Mucosa of descending colon (tissue), 3 donors: ENCODE results near the gene SAPCD1. TPM values are rescaled to one million over a fixed set of nuclear protein-coding genes. Genes with fewer than 3 reads are reported as not detected.

Experiments used
- ATAC-seq: fragments of 200-7000 bp; cut with Tn5 transposase; one replicate; pipeline ENCODE4 v1.9.1; 2020; ENCODE audit warnings: mild to moderate bottlenecking, moderate library complexity
- DNase-seq, 3 donors: peaks; one replicate each; pipeline ENCODE4 v3.0.0-alpha.2; 2020
- H3K36me3 ChIP-seq: fragments of 200-600 bp; one replicate; pipeline ENCODE4 v1.8.0; 2021; ENCODE audit warnings: low read depth, mild to moderate bottlenecking
- H3K4me1 ChIP-seq: fragments of 200-600 bp; one replicate; pipeline ENCODE4 v1.8.0; 2021; ENCODE audit warnings: low read depth, mild to moderate bottlenecking
- H3K4me3 ChIP-seq: fragments of 200-600 bp; one replicate; pipeline ENCODE4 v1.8.0; 2021; ENCODE audit warnings: mild to moderate bottlenecking
- H3K9me3 ChIP-seq: fragments of 200-600 bp; one replicate; pipeline ENCODE4 v1.8.0; 2021; ENCODE audit warnings: mild to moderate bottlenecking
- CTCF ChIP-seq: fragments of 200-600 bp; IDR thresholded peaks from one replicate; pipeline ENCODE4 v1.8.0; 2022; ENCODE audit warnings: antibody characterized with exemption, mild to moderate bottlenecking
- intact Hi-C, 2 donors: fragments of 100-400 bp; cut with DNase I in 1 of 2; cut with micrococcal nuclease in 1 of 2; formaldehyde crosslinking; loops; one replicate each; pipeline versions ENCODE4 v1.11.0 to v1.11.1; 2022; cut with DNase I, micrococcal nuclease
- total RNA-seq, 3 donors: library from RNA; stranded (reverse); fragmentation: NEBNext Ultra II Directional in 2 of 3; extraction: Animal tissue kit (Norgen Biotek cat#: 25700) in 2 of 3; gene quantifications; one replicate each; pipeline versions ENCODE4 v1.2.1 to v1.2.4, GENCODE V29; 2021 to 2023
- donor health status: DM: no; HTN: no; CAD: no; lungs with moderate emphysema.
- donor health status: DM: no; HTN: no; CAD: no.
- donor health status: DM: no; HTN: yes; CAD: no.

Gene SAPCD1
- total RNA-seq, 3 donors from 2014 or later: 2.5 to 9.6 (median 4.3) TPM

- no peak for TF ChIP-seq CTCF
- peak; percentile 16 for ATAC-seq
Measured at GRCh38 chr6:31765910-31766794, 3.7 kb downstream of the SAPCD1 start.

GRCh38 chr6:31767096-31767645, 4.7 kb downstream of the SAPCD1 start:
- DNase-seq: no peak
- intact Hi-C loops: no loop called here

More at GRCh38 chr6:31765910-31766794, 3.7 kb downstream of the SAPCD1 start:
- Histone ChIP-seq H3K4me1 (peaks cover 6% of the 10 kb centered on the region), H3K4me3 (no peak overlapping the region), H3K9me3 (no peaks in the 10 kb centered on the region), H3K36me3 (no peaks in the 10 kb centered on the region)
- intact Hi-C loops: no loop called here
- no peak for DNase-seq

GRCh38 chr6:31768363-31769257, 6.2 kb downstream of the SAPCD1 start:
- Histone ChIP-seq H3K36me3 (no peaks in the 10 kb centered on the region), H3K4me1 (peaks cover 11% of the 10 kb centered on the region), H3K4me3 (no peak overlapping the region), H3K9me3 (no peaks in the 10 kb centered on the region)
- DNase-seq: no peak
- no peak for TF ChIP-seq CTCF
- ATAC-seq: no peak
- intact Hi-C loops: no loop called here

More at GRCh38 chr6:31767096-31767645, 4.7 kb downstream of the SAPCD1 start:
- TF ChIP-seq CTCF: no peak
- no peaks in the 10 kb centered on the region for H3K36me3 ChIP-seq
- ATAC-seq: no peak
- H3K4me1 ChIP-seq: peaks cover 7% of the 10 kb centered on the region
- H3K9me3 ChIP-seq: no peaks in the 10 kb centered on the region
- H3K4me3 ChIP-seq: no peak overlapping the region

GRCh38 chr6:31769684-31770371, 7.4 kb downstream of the SAPCD1 start:
- H3K36me3 ChIP-seq: no peaks in the 10 kb centered on the region
- peak; percentile 91 for ATAC-seq
- peaks cover 14% of the 10 kb centered on the region for H3K4me1 ChIP-seq
- DNase-seq: peak; percentile 89 to 95 (median 95)
- no peaks in the 10 kb centered on the region for H3K9me3 ChIP-seq
- intact Hi-C loops: no loop called here
- TF ChIP-seq CTCF: peak; percentile 68
- no peak overlapping the region for H3K4me3 ChIP-seq

GRCh38 chr6:31770860-31771259, 8.4 kb downstream of the SAPCD1 start:
- Histone ChIP-seq H3K36me3 (no peaks in the 10 kb centered on the region), H3K4me1 (peaks cover 24% of the 10 kb centered on the region), H3K9me3 (no peaks in the 10 kb centered on the region), H3K4me3 (no peak overlapping the region)
- TF ChIP-seq CTCF: no peak
- intact Hi-C loops: no loop called here
- DNase-seq: no peak
- ATAC-seq: no peak
